NCI-H2029 treated with DMSO at 0.1 percent for 48 hours (cell line): ENCODE results near the gene DPYD.

Experiments used
- DNase-seq: peaks from one replicate; lab custom pipeline; 2025; lab: John Stamatoyannopoulos, UW

DPYD gene

DNA sequence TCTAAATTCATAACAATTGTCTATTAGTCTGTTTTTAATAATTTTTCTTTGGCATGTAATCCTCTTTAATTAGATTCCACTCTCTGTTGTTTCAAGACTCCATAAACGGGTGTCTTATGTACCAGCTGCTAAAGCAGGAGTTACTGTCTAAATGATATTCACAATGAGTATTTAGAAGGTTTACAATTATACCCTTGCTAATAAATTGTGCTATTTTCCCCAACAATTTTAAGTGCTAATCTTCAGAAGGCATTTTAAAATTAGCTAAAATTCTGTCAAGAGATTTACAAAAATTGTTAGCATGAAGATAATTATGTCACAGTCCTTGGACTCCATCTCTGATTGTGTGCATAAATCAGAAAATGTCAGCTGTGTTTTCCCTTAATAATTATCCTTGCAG, 83.7 kb downstream of the DPYD start:
- DNase-seq = no peak

DNA sequence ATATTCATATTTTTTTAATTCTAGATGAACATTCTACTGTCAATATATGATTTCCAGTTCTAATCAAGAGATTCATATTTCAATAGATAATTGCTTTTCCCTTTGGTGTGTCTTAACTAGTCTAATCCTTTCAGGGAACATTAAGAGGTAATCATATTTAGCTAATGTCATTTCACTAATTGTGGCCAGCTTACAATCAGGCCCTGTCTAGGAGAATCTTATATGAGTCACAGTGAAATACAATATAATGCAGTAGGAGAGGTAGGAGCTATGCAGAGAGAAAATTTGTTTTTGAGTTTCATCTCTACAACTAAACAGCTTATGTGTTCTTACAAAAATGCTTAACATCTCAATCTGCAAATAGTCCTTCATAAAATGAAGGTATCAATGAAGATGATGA, 85.9 kb downstream of the DPYD start:
- DNase-seq = no peak

DNA sequence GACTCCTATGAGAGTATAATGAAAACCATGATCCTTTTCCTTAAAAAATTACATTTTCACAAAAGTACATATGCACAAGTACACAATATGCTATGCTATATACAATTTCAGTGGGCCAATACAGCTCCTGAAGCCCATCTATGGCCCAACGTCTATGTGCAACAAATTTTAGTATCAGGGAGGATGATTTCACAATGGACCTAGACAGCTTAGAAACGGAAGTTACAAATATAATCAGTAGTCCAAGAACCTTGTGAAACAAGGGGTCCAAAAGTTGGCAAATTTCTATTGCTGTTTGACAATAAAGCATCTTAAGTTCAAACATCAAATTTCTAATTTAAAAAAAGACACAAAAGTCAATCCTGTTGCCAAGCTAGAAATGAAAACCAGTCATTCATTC, 87.0 kb downstream of the DPYD start:
- no peak for DNase-seq

DNA sequence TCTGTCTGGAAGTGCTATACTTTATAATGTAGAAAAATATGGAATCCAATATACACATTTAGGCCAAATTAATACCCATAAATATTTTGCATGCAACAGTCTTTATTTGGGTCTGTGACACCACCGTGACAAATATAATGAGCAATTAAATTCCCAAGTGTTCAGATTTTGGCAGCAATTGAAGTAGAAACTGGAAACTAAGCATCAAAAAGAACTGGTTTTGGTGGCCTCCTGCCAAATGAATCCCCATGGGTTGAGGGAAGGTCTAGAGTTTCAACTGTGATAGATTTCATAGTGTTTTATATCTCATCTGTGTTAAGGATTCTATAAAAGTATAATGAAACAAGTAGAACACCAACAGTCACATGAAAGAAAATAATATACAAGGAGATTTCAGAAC, 88.4 kb downstream of the DPYD start:
- peak; percentile 53 for DNase-seq

DNA sequence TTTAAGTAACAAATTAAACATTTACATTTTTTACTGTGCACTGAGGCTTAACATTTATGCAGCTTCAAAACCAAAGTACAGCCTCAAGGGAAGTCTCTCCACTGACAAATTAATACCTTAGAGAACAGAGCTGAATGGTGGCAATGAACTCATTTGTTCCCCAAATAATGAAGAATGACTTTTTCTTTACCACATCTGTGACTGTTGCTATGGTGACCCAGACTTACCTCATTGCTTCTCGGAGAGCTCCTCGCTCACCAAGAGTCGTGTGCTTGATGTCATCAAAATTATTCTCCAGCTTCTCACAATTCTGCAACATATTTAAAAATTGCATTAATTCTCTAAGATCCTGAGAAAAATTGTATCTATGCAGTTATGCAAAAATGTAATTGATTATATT, 92.9 kb downstream of the DPYD start:
- no peak for DNase-seq

DNA sequence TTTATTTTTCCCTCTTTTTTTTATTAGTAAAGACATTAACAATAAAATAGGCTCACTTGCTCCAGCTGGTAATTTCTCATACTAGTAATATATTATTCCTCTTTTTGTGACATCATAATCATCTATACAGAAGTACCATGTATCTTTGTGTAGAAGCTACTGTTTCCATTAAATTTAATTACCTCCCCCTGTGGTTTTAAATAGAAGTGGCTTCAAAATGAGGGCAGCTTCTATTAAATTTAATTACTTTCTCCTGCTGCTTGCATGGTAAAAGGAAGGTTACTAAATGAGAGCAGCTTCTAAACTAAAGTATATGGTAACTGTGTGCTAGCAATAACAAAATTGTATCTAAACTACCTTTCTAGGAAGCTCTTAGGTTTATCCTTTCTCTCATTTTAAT, 94.0 kb downstream of the DPYD start:
- DNase-seq = no peak

DNA sequence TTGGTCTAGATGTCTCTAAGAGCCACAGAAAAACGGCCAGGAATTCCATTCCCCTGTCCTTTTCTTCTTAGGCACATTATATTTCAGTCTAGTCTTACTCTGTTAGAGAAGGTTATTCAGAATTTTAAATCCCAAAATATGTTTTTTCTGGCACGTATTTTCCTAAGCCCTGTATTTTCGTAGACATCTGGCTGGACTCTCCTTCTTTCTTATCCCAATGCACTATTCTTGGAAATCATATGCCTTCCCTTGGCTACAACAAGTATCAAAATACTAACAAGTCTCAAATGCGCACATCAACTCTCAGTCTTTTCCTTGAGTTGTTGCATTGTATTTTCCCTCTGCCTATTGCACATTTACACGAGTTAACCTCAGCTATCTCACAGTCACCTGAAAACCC, 96.2 kb downstream of the DPYD start:
- no peak for DNase-seq

DNA sequence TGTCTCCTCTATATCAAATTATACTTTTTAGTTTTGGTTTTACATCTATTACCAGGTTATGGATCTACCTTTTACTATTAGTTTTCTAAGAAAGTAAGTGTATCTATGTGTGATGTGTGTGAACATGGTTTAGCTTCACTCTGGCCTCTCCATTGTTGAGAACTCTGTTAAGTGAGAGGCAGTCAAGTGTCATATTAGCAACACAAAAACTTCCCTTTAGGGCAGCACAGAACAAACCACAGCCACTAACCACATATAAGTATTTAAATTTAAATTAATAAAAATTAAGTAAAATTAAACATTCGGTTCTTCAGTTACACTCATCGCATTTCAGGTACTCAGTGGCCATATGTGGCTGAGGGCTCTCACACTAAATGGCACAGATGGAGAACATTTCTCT, 96.6 kb downstream of the DPYD start:
- DNase-seq = no peak

DNA sequence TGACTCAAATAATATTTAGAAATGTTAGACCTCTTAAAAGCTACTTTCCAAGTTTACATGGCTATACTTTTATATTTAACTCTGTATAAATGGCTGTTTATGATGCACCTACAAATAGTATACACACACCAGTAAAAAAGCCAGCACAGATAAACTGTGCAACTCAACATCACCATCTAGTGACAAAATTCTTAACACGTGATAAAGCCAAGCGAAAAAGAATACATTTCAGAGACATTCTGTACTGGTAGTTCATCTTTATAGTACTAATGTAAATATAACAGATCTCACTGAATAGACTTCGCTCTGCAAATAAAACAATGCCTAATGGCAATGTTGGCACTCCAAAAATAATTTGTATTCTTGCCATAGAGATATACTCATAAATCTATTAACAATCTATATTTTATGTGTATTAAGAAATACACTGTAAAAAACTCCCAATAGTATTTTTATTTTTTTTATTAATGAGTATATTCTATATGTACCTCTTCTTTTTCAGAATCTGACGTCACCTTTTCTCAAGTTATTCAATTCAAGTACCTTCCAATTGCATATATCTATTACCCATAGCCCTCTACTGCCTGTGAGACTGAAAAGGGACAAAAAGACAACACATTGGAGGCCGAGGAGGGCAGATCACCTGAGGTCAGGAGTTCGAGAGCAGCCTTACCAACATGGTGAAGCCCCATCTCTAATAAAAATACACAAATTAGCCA, 100.2 kb downstream of the DPYD start:
- no peak for DNase-seq

DNA sequence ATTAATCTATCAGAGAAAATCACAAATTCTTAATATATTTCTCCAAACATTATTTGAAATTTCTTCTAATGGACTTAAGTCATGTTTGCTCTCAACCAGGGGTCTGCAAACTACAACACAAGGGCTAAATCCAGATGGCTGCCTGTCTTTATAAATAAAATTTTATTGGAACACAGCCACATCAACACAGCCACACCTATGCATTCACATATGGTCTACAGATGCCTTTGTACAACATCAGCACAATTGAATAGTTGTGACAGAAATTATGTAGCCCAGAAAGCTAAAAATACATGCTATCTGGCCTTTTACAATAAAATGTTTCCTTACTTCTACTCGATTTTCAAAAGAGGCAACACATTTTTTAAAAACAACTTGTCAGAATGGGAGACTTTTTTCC, 103.9 kb downstream of the DPYD start:
- no peak for DNase-seq

DNA sequence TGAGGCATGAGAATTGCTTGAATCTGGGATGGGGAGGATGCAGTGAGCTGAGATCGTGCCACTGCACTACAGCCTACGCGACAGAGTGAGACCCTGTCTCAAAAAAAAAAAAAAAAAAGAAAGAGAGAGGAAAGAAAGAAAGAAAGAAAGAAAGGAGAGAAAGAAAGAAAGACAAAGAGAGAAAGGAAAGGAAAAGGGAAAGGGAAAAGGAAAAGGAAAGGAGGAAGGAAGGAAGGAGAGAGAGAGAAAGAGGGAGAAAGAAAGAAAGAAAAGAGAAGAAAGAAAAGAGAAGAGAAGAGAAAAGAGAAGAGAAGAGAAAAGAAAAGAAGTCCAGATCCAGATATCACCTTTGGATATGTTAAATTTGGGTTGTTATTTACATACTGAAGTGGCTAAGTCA, 106.0 kb downstream of the DPYD start:
- DNase-seq = no peak

DNA sequence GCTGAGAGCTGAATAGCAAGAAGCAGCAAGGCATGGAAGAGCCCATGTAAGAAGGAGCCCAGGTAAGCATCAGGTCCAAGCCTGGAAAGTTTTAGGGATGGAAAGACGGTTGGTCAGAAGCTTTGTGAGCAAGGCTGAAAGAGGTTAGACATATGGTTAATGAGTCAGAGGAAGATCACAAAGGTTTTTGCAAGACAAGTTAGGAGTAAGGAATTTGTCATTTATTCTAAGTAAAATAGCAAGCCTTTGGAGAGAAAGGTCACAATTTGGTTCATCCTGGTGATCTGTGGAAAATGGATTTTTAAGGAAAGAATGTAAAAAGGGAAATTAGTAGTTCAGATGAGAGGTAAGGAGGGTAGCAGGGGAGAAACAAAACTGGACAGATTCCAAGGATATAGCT, 106.7 kb downstream of the DPYD start:
- no peak for DNase-seq

DNA sequence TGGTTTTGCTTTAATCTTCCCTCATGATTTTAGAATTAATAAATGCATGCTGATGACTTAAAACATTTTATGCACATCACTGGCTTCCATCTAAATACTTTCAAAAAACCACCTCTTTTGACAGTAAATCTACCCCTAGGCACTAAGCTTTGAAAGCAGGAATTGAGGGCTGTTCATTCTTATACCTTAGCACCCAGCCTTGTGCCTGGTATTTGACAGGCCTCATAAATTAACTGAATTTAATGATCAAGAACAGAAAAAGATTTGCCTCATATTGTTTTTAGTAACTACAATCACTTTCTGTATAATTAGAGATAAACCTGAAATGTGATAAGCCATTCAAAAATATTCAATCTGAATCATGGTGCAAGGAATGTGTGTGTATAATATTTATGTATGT, 108.8 kb downstream of the DPYD start:
- no peak for DNase-seq

DNA sequence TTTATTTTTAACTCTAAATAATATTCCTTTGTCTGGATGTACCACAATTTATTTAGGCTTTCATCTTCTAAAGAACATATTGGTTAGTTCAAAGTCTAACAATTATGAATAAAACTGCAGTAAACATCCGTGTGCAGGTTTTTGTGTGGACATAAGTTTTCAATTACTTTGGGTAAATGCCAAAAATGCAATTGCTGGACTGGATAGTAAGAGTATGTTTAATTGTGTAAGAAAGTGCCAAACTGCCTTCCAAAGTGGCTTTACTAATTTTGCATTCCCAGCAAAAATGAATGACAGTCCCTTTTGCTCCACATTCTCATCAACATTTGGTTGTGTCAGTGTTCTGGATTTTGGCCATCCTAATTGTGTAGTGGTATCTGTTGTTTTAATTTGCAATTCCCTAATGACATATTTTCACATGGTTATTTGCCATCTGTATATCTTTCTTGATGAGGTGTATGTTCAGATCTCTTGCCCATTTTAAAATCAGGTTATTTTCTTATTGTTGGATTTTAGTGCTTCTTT, 113.8 kb downstream of the DPYD start:
- no peak for DNase-seq

DNA sequence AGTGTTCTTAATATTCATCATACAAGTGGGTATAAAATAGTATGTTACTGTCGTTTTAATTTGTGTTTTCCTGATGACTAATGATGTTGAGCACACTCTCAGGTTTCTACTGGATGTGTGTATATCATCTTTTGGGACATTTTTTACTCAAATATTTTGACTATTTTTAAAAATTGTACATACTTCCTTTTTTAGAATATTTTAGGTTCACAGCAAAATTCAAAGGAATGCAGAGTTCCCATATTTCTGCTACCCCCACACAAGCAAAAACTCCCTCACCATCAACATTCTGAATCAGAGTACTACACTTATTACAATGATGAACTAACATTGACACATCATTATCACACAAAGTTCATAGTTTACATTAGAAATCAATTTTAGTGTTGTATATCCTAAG, 114.5 kb downstream of the DPYD start:
- DNase-seq = no peak

DNA sequence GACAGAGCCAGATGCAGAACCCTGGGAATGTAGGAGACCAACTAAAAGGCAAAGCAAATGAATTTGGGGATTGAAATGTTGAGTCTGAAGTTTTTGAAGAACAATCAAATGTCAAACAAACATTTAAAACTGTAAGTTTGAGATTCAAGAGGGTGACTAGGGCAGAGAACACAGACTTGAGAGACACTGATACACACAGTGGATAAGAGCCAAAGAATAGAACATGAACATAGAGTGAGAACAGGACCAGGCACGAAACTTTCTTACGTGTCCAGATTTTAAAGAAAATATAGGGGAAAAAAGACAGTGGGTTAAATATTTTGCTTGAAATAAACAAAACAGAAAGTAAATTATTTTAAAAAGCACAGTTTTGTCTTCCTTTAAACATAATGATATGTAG, 115.7 kb downstream of the DPYD start:
- DNase-seq = no peak

DNA sequence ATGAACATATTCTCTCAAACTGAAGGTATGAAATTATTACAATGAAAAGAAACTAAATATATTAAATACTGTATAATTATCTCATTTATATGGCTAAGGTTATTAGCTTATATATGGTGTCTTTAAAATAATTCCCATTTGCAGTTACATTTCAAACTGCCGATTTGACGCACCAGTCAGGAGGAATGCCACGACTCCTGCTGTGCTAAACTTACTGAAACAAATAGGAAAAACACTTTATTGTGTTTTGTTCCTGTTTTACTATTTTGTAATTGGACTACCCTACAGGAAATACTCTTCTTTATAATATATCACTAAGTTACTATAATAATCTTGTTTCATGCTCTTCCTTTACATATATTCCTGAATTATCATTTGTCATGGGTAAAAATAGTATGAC, 117.8 kb downstream of the DPYD start:
- no peak for DNase-seq

DNA sequence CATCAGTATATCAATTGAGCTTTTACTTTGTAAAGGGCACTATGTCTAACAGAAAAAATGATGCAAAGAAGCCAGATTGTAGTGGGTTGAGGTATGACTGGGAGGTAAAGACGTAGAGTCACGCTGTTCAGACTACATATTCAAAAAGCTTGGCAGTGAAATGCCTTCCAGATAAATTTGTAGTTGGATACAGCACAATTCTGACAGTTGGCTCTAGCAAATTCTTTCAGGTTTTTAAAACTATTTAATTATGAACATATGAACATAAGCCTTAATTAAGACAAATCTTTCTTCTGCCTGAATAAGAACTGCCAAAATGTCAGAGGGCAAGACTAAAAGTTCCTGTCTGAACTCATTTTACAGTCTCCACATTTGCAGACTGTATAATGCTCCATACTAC, 118.8 kb downstream of the DPYD start:
- no peak for DNase-seq

DNA sequence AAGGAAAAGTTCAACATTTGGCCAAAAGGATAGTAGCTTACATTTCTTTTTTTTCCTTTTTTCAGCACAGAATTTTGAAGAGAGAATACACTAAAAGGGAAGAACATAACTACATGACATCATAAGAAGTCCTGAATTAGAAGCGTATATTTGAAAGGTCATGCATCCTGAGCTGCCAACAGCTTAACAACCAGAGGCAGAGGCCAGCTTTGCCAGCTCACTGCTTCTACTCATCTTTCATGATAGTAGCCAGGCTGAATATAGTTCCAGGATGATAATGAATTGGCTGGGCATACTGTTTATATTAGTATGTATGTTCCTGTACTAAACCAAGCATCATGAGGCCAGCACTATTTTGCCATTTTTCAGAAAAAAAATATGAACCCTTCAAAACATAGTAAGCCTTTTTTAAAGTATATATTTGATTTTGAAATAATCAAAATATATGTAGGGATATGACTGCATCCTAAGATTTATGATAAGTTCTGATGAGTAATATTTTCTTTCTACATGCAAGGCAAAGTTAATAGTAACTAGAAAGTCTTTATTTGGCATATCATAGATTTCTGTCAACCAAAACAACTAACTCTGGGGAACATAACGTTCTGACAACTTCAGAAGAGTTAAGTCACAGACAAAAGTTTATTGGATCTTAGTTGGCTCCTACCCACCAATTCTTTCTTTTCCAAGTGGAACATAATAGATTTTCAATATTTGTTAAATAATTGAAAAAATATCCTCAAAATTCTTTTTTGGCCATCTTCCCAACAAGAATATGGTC, 123.2 kb downstream of the DPYD start:
- no peak for DNase-seq

DNA sequence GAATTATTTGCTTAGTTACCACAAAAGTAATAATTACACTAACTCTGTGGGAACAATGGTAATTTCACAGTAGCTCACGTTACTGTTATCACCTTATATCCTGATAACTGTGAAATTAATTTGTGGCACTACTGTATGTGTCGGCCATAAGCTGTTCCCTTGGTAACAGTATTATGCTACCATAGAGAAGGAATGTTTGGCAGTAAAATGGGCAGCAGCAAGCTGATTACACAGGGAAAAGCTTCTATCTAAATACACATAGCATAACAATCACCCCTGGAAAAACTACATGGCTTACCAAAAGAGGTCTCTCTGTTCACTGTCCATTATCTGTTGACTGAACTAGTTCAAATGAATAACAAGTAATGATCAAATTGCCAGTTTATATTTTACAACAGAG, 124.1 kb downstream of the DPYD start:
- DNase-seq = peak; percentile 46

DNA sequence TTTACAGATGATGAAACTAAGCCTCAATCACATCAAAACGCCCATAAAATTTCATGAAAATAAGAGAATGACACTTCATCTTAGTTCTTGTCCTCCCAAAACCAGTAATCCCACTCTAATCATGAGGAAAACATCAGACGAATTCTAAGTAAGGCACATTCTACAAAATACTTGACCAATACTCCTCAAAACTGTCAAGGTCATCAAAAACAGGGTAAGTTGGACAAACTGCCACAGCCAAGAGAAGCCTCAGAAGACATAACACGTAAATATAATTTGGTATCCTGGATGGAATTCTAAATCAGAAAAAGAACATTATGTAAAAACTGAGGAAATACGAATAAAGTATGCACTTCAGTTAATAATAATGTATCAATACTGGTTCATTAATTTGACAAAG, 128.2 kb downstream of the DPYD start:
- DNase-seq = no peak

DNA sequence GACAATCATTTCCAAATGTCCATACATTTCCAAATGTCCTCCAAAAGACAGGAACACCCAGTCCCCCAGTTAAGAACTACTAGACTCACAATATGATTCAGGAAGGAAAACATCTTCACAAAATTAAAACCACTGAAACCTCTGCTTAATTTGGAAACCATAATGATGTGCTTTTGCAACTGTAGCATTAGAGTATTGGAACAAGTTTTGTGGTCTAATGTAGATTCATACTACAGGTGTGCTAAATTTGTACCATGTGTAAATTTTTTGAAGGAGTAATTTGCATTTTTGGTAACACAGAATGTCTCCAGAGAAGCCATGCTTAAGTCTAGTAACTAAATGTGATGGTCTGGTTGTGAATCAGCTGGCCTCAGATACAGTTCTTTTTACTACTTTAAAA, 129.6 kb downstream of the DPYD start:
- no peak for DNase-seq

DNA sequence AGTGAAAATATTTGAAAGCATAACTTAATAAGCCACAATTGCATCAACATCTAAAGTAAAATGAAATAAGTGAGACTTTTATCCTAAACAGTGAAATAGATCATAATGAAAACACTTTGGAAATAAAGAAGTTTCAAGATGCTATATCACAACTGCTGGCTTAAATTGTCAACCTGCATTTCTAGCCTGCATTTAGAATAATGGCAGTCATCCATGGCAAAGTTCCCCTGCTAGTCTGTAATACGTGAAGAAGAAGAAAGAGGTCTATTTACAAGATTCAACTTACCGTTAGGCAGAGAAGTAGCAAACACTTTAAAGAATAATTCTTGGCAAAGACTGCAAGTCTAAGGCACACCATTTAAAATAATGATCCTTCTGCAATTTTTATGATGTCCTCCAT, 133.6 kb downstream of the DPYD start:
- no peak for DNase-seq

DNA sequence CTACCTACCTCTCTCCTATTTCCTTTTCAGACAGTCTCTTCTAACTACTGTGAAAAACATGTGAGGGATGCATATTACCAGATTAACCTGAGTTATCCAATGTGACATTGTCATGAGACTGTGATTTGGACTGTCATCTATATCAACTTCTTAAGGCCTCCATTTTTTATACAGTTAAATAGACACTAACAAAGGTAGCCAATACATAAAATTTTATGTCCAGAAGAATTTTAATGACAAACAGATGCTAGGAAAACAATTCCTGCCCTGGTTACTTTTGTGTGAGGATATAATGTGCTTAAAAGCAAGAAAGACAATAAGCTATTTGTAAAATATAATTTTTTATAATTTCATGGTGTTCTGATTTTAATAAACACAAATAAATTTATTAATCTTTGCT, 136.2 kb downstream of the DPYD start:
- DNase-seq = no peak
